Neural crest cell (in vitro differentiated cells): ENCODE results near the gene IMPDH2. TPM values are rescaled to one million over a fixed set of nuclear protein-coding genes. Genes with fewer than 3 reads are reported as not detected.
A peak's percentile ranks its signal among the peaks of the same experiment; 100 is the strongest.

Experiments used
- DNase-seq: peaks from one replicate; pipeline ENCODE4 v3.0.0; 2021; ENCODE audit warnings: low read depth, mixed read lengths, low spot score
- H3K27ac Mint-ChIP-seq: one replicate; pipeline ENCODE4 v1.8.0; 2021; ENCODE audit warnings: mild to moderate bottlenecking, mixed read lengths; ENCODE audit not compliant: unreplicated experiment
- H3K27me3 Mint-ChIP-seq: 2 replicates; pipeline ENCODE4 v1.8.0; 2021; ENCODE audit warnings: low read depth, mild to moderate bottlenecking, mixed read lengths
- H3K36me3 Mint-ChIP-seq: 2 replicates; pipeline ENCODE4 v1.8.0; 2021; ENCODE audit warnings: low read depth, mild to moderate bottlenecking, mixed read lengths
- H3K4me1 Mint-ChIP-seq: 2 replicates; pipeline ENCODE4 v1.8.0; 2021; ENCODE audit warnings: mixed read lengths
- H3K4me3 Mint-ChIP-seq: one replicate; pipeline ENCODE4 v1.8.0; 2021; ENCODE audit warnings: mild to moderate bottlenecking, mixed read lengths
- H3K9me3 Mint-ChIP-seq: 2 replicates; pipeline ENCODE4 v1.8.0; 2021; ENCODE audit warnings: mixed read lengths
- CTCF ChIP-seq: fragments of 200-600 bp; sonication (generic); conservative IDR thresholded peaks from 2 replicates; pipeline ENCODE4 v1.5.0; 2021; ENCODE audit warnings: antibody characterized with exemption, mild to moderate bottlenecking
- total RNA-seq: library from RNA; stranded (reverse); gene quantifications from 2 replicates; pipeline ENCODE4 v1.2.1, GENCODE V29; 2021

The IMPDH2 gene
- total RNA-seq, 1 donor from 2014 or later, result 259 TPM

- peaks cover 31% of the 10 kb centered on the region for H3K4me1 Mint-ChIP-seq
- peak overlapping the region; percentile 98 for H3K27ac Mint-ChIP-seq
- DNase-seq, result no peak
- peak overlapping the region; percentile 95 for H3K4me3 Mint-ChIP-seq
- no peaks in the 10 kb centered on the region for H3K27me3 Mint-ChIP-seq
- no peak for TF ChIP-seq CTCF
- no peaks in the 10 kb centered on the region for H3K9me3 Mint-ChIP-seq
- no peaks in the 10 kb centered on the region for H3K36me3 Mint-ChIP-seq
These were observed 39.9 kb downstream of the IMPDH2 start for GRCh38 chr3:48989126-48989795.

GRCh38 chr3:48985831-48986376 is 43.3 kb downstream of the IMPDH2 start:
- Mint-ChIP-seq H3K27ac (no peak overlapping the region), H3K9me3 (no peaks in the 10 kb centered on the region), H3K4me3 (peak overlapping the region; percentile 2), H3K27me3 (no peaks in the 10 kb centered on the region), H3K36me3 (no peaks in the 10 kb centered on the region), H3K4me1 (peaks cover 23% of the 10 kb centered on the region)
- DNase-seq, result no peak
- no peak for TF ChIP-seq CTCF

GRCh38 chr3:48984663-48985062 is 44.5 kb downstream of the IMPDH2 start:
- Mint-ChIP-seq H3K4me1 (peaks cover 19% of the 10 kb centered on the region), H3K4me3 (no peak overlapping the region), H3K27me3 (no peaks in the 10 kb centered on the region), H3K27ac (no peak overlapping the region), H3K36me3 (peaks cover 4% of the 10 kb centered on the region), H3K9me3 (no peaks in the 10 kb centered on the region)
- no peak for TF ChIP-seq CTCF
- no peak for DNase-seq

- Mint-ChIP-seq H3K27me3 (no peaks in the 10 kb centered on the region), H3K9me3 (no peaks in the 10 kb centered on the region), H3K27ac (peak overlapping the region; percentile 53), H3K4me1 (peaks cover 9% of the 10 kb centered on the region), H3K36me3 (peaks cover 9% of the 10 kb centered on the region), H3K4me3 (no peak overlapping the region)
- TF ChIP-seq CTCF, result no peak
- no peak for DNase-seq
These were observed 46.1 kb downstream of the IMPDH2 start for GRCh38 chr3:48983096-48983495.

GRCh38 chr3:48982686-48983085 is 46.5 kb downstream of the IMPDH2 start:
- H3K9me3 Mint-ChIP-seq, result no peaks in the 10 kb centered on the region
- no peaks in the 10 kb centered on the region for H3K27me3 Mint-ChIP-seq
- peaks cover 11% of the 10 kb centered on the region for H3K36me3 Mint-ChIP-seq

More at GRCh38 chr3:48982686-48983085, 46.5 kb downstream of the IMPDH2 start:
- DNase-seq, result no peak
- Mint-ChIP-seq H3K27ac (no peak overlapping the region), H3K4me1 (peaks cover 5% of the 10 kb centered on the region), H3K4me3 (peak overlapping the region; percentile 27)
- no peak for TF ChIP-seq CTCF
